H1 (cell line): ENCODE measurements around the gene VAPB.

Source experiments
- BACH1 ChIP-seq: IDR thresholded peaks from 2 replicates; pipeline ENCODE4 v1.6.1; 2012; ENCODE audit warnings: low read length, improper control_type of control experiment
- EZH2 ChIP-seq: fragments of 200-600 bp; sonication (generic); IDR thresholded peaks from 2 replicates; pipeline ENCODE4 v1.7.1; 2012; ENCODE audit warnings: low read depth, mild to moderate bottlenecking, moderate library complexity, low read length, inconsistent platforms; ENCODE audit not compliant: severe bottlenecking
- GABPA ChIP-seq: IDR thresholded peaks from 2 replicates; pipeline ENCODE4 v1.6.1; 2011; ENCODE audit warnings: mild to moderate bottlenecking, low read length, moderate library complexity, borderline replicate concordance; ENCODE audit not compliant: insufficient read depth
- POLR2AphosphoS5 ChIP-seq: IDR thresholded peaks from 2 replicates; pipeline ENCODE4 v1.6.1; 2011; ENCODE audit warnings: low read depth, low read length
- SP2 ChIP-seq: IDR thresholded peaks from 2 replicates; pipeline ENCODE4 v1.6.1; 2012; ENCODE audit warnings: mild to moderate bottlenecking, low read length, inconsistent platforms
- TF ChIP-seq, protein P1 (sequence below), 3 experiments: IDR thresholded peaks; 1 replicate in 2 of 3; 2 replicates in 1 of 3; pipeline versions ENCODE4 v1.5.1 to v1.6.1; 2011; ENCODE audit warnings: low read length in 3 of 3, mild to moderate bottlenecking in 3 of 3, inconsistent platforms in 2 of 3, low read depth in 1 of 3, moderate library complexity in 1 of 3; ENCODE audit not compliant: insufficient read depth in 1 of 3; ENCODE audit errors: control extremely low read depth in 1 of 3

DNA sequence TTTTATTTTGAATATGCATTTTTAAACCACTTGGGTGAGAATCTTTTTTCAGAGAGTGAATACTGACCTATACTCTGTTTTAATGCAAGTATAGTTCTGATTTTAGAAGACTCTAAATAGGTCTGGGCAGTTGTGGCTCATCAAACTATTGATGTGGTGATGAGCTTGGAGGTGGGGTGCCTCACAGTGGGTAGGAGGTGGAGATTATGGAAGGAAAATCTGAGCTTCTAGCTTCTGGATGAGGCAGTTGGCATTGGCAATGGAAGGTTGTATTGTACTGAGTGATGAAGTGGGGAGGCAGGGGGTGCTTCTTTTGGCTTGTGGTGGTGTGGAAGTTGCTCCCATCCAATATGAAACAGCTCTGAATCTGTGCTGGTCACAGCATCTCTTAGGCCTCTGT lies 52.7 kb downstream of the VAPB start:
- no peak for TF ChIP-seq BACH1
- TF ChIP-seq, protein P1, sequence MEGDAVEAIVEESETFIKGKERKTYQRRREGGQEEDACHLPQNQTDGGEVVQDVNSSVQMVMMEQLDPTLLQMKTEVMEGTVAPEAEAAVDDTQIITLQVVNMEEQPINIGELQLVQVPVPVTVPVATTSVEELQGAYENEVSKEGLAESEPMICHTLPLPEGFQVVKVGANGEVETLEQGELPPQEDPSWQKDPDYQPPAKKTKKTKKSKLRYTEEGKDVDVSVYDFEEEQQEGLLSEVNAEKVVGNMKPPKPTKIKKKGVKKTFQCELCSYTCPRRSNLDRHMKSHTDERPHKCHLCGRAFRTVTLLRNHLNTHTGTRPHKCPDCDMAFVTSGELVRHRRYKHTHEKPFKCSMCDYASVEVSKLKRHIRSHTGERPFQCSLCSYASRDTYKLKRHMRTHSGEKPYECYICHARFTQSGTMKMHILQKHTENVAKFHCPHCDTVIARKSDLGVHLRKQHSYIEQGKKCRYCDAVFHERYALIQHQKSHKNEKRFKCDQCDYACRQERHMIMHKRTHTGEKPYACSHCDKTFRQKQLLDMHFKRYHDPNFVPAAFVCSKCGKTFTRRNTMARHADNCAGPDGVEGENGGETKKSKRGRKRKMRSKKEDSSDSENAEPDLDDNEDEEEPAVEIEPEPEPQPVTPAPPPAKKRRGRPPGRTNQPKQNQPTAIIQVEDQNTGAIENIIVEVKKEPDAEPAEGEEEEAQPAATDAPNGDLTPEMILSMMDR (IDR thresholded peaks at IDR 0.05; ENCODE audit: control extremely low read depth in 1 of 3, insufficient read depth in 1 of 3, low read depth in 1 of 3, low read length in 3 of 3): no peak
- no peak for TF ChIP-seq GABPA
- no peak for TF ChIP-seq EZH2
- no peak for TF ChIP-seq POLR2AphosphoS5
- no peak for TF ChIP-seq SP2
